ENCODE data around the gene CSHL1. TPM values are rescaled to one million over a fixed set of nuclear protein-coding genes. Genes with fewer than 3 reads are reported as not detected.
"Not testable (repeated sequence)": the region's sequence is repeated elsewhere in the genome, so short reads cannot be mapped to it uniquely, and the experiment has no call there.

Gene CSHL1
- polyA plus RNA-seq, 3 donors = not detected

DNA sequence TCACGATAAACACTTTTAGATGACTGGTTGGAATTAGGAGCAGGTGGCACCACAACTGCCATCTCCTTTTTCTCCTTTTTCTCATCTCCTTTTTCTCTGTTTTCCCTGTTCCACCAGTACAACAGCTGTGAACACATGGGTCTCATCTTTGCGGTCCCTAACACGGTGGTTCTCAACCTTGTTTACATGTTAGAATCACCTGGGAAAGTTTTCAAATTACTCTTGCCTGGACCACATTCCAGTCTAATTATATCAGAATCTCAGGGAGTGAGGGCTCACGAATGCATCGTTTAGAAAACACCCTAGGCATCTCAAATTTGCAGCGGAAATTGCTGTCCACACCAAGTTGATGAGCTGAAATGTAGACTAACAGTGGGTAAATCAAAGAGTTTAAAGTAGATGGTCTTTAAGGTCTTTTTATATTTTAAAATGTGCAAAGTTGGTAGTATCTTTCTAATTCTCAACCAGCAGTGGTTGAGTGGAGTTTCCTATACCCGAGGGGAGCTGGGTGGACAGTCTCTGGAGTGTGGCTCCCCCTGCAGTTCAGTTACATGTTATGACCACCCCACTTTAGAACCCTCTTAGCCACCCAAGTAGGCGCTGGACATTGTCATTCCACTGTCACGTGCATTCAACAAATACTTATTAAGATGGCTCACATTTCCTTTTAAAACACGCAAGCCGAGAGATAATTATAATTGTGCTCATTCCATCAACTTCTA lies 18.6 kb downstream of the CSHL1 start:
- DNase-seq; H3K4me2 ChIP-seq (replicated peaks; ENCODE audit: extremely low read depth, low read length, poor library complexity, severe bottlenecking); H4K20me1 ChIP-seq (ENCODE audit: insufficient read depth, low read length); H3K27ac ChIP-seq (ENCODE audit: low read depth in 1 of 2, low read length in 2 of 2); H3K4me3 Mint-ChIP-seq; H3K9me3 Mint-ChIP-seq; H3K9ac ChIP-seq (ENCODE audit: insufficient read depth, low read length, poor library complexity, severe bottlenecking); H3K27me3 ChIP-seq (ENCODE audit: control insufficient read depth in 2 of 2, insufficient read depth in 2 of 2, low read length in 2 of 2); H3K79me2 ChIP-seq (ENCODE audit: insufficient read depth, low read length); H3K4me1 ChIP-seq (ENCODE audit: control insufficient read depth in 1 of 2, insufficient read depth in 2 of 2, low read length in 2 of 2); H3K9me3 ChIP-seq (replicated peaks in 1 of 2; ENCODE audit: control insufficient read depth in 1 of 2, insufficient read depth in 1 of 2, low read length in 2 of 2); intact Hi-C loops (cut with micrococcal nuclease); H3K4me1 Mint-ChIP-seq; H2AFZ ChIP-seq (ENCODE audit: insufficient read depth, low read depth, low read length, poor library complexity, severe bottlenecking); H3K36me3 Mint-ChIP-seq; H3K4me3 ChIP-seq (replicated peaks in 1 of 3; ENCODE audit: low read depth in 2 of 3, low read length in 3 of 3); H3K27ac Mint-ChIP-seq; H3K36me3 ChIP-seq (replicated peaks in 1 of 2; ENCODE audit: control insufficient read depth in 1 of 2, insufficient read depth in 2 of 2, low read length in 2 of 2): not testable (repeated sequence)
- TF ChIP-seq, protein P1, sequence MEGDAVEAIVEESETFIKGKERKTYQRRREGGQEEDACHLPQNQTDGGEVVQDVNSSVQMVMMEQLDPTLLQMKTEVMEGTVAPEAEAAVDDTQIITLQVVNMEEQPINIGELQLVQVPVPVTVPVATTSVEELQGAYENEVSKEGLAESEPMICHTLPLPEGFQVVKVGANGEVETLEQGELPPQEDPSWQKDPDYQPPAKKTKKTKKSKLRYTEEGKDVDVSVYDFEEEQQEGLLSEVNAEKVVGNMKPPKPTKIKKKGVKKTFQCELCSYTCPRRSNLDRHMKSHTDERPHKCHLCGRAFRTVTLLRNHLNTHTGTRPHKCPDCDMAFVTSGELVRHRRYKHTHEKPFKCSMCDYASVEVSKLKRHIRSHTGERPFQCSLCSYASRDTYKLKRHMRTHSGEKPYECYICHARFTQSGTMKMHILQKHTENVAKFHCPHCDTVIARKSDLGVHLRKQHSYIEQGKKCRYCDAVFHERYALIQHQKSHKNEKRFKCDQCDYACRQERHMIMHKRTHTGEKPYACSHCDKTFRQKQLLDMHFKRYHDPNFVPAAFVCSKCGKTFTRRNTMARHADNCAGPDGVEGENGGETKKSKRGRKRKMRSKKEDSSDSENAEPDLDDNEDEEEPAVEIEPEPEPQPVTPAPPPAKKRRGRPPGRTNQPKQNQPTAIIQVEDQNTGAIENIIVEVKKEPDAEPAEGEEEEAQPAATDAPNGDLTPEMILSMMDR (IDR thresholded peaks at IDR 0.05) = peak; percentile 24
- WGBS (ENCODE audit: insufficient coverage) = no CpG with 5 or more reads among the region's 11 CpGs
- peaks cover 6 to 11% (median 10%) of the 10 kb centered on the region in 3 donors for H3K27me3 Mint-ChIP-seq (ENCODE audit: low read depth in 3 of 3)

- H3K4me2 ChIP-seq (replicated peaks; ENCODE audit: extremely low read depth, low read length, poor library complexity, severe bottlenecking); H3K9ac ChIP-seq (ENCODE audit: insufficient read depth, low read length, poor library complexity, severe bottlenecking); H3K4me1 Mint-ChIP-seq; H3K36me3 Mint-ChIP-seq; H4K20me1 ChIP-seq (ENCODE audit: insufficient read depth, low read length); H3K27me3 ChIP-seq (ENCODE audit: control insufficient read depth in 2 of 2, insufficient read depth in 2 of 2, low read length in 2 of 2); H3K9me3 Mint-ChIP-seq; H3K9me3 ChIP-seq (replicated peaks in 1 of 2; ENCODE audit: control insufficient read depth in 1 of 2, insufficient read depth in 1 of 2, low read length in 2 of 2); H3K27ac ChIP-seq (ENCODE audit: low read depth in 1 of 2, low read length in 2 of 2); H3K4me3 ChIP-seq (replicated peaks in 1 of 3; ENCODE audit: low read depth in 2 of 3, low read length in 3 of 3); H3K79me2 ChIP-seq (ENCODE audit: insufficient read depth, low read length); H2AFZ ChIP-seq (ENCODE audit: insufficient read depth, low read depth, low read length, poor library complexity, severe bottlenecking); intact Hi-C loops (cut with micrococcal nuclease); H3K36me3 ChIP-seq (replicated peaks in 1 of 2; ENCODE audit: control insufficient read depth in 1 of 2, insufficient read depth in 2 of 2, low read length in 2 of 2); H3K4me1 ChIP-seq (ENCODE audit: control insufficient read depth in 1 of 2, insufficient read depth in 2 of 2, low read length in 2 of 2): not testable (repeated sequence)
- Mint-ChIP-seq H3K27me3 (ENCODE audit: low read depth in 3 of 3) (peaks cover 10 to 16% (median 13%) of the 10 kb centered on the region in 3 donors), H3K27ac (peak overlapping the region in 1 of 7 donors; percentile 72), H3K4me3 (peak overlapping the region in 1 of 2 donors; percentile 39)
- 33% methylated on average over 2 of the region's 13 CpGs for WGBS (ENCODE audit: insufficient coverage)
- TF ChIP-seq, protein P1 (IDR thresholded peaks at IDR 0.05) = peak; percentile 67
- peak; percentile 25 to 34 (median 28) for DNase-seq
Measured at GRCh38 chr17:63889026-63889848, 21.8 kb downstream of the CSHL1 start.

DNA sequence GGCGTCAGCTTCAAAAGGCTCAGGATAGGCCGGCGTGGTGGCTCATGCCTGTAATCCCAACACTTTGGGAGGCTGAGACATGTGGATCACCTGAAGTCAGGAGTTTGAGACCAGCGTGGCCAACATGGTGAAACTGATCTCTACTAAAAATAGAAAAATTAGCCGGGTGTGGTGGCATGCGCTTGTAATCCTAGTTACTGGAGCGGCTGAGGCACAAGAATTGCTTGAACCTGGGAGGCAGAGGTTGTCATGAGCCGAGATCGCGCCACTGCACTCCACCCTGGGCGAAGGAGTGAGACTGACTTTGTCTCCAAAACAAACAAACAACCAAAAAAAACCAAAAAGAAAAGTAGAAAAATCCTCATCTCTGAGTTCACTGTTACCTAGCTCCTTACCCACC lies 25.9 kb downstream of the CSHL1 start:
- DNase-seq; H3K4me1 ChIP-seq (ENCODE audit: control insufficient read depth in 1 of 2, insufficient read depth in 2 of 2, low read length in 2 of 2); H3K36me3 Mint-ChIP-seq; H3K9me3 ChIP-seq (replicated peaks in 1 of 2; ENCODE audit: control insufficient read depth in 1 of 2, insufficient read depth in 1 of 2, low read length in 2 of 2); H3K79me2 ChIP-seq (ENCODE audit: insufficient read depth, low read length); H3K4me2 ChIP-seq (replicated peaks; ENCODE audit: extremely low read depth, low read length, poor library complexity, severe bottlenecking); H3K27ac ChIP-seq (ENCODE audit: low read depth in 1 of 2, low read length in 2 of 2); H3K9me3 Mint-ChIP-seq; H3K36me3 ChIP-seq (replicated peaks in 1 of 2; ENCODE audit: control insufficient read depth in 1 of 2, insufficient read depth in 2 of 2, low read length in 2 of 2); H2AFZ ChIP-seq (ENCODE audit: insufficient read depth, low read depth, low read length, poor library complexity, severe bottlenecking); intact Hi-C loops (cut with micrococcal nuclease); H3K27me3 ChIP-seq (ENCODE audit: control insufficient read depth in 2 of 2, insufficient read depth in 2 of 2, low read length in 2 of 2); H3K9ac ChIP-seq (ENCODE audit: insufficient read depth, low read length, poor library complexity, severe bottlenecking); H3K4me3 ChIP-seq (replicated peaks in 1 of 3; ENCODE audit: low read depth in 2 of 3, low read length in 3 of 3); H3K4me1 Mint-ChIP-seq; H3K4me3 Mint-ChIP-seq; H3K27ac Mint-ChIP-seq; H4K20me1 ChIP-seq (ENCODE audit: insufficient read depth, low read length): not testable (repeated sequence)
- WGBS (ENCODE audit: insufficient coverage) = 100% methylated on average over 4 of the region's 11 CpGs
- H3K27me3 Mint-ChIP-seq (ENCODE audit: low read depth in 3 of 3) = peaks cover 11 to 14% (median 11%) of the 10 kb centered on the region in 3 donors

Data from CD14-positive monocyte (primary cell).